Measurements from ENCODE around the gene PLK5.

The PLK5 gene

DNA sequence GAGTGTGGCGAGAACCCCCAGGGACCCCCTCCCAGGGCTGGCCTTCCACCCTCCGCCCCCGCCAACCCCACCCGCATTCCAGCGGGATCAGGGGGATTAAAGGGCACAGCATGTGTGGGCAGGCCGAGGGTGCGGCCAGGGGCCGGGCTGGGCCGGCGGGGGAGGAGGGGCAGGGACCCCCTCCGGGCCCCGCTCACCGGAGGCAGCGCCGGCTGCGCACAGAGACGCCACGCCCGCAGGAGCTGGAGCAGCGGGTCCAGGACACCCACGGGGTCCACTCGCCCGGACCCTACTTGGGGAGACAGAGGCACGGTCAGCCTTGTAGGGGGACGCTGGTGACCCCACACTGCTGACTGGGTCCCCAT is 13.5 kb upstream of the PLK5 start:
- Histone ChIP-seq H3K4me2 (ENCODE audit: low read depth, low read length, poor library complexity, severe bottlenecking) (no peak overlapping the region), H3K4me1 (ENCODE audit: insufficient read depth, low read length, poor library complexity, severe bottlenecking) (peaks cover 4% of the 10 kb centered on the region), H3K4me3 (ENCODE audit: low read length, poor library complexity, severe bottlenecking) (no peak overlapping the region), H3K36me3 (ENCODE audit: insufficient read depth, low read length) (no peaks in the 10 kb centered on the region), H3K9me2 (replicated peaks; ENCODE audit: low read depth, low read length) (no peaks in the 10 kb centered on the region), H3K9ac (ENCODE audit: low read depth, low read length, poor library complexity, severe bottlenecking) (no peak overlapping the region), H3K27me3 (ENCODE audit: insufficient read depth, low read length, poor library complexity, severe bottlenecking) (no peaks in the 10 kb centered on the region), H3F3A (ENCODE audit: low read depth) (0 out of 2 replicates have a peak, but pooled peaks cover 4% of the 10 kb centered on the region), H3K9me3 (ENCODE audit: insufficient read depth, low read depth, low read length) (no peaks in the 10 kb centered on the region), H2AFZ (ENCODE audit: low read length) (no peak overlapping the region), H4K20me1 (ENCODE audit: insufficient read depth, low read length, poor library complexity, severe bottlenecking) (no peaks in the 10 kb centered on the region), H3K79me2 (ENCODE audit: insufficient read depth, low read length) (no peaks in the 10 kb centered on the region)
- TF ChIP-seq EZH2phosphoT487 (IDR thresholded peaks at IDR 0.05; ENCODE audit: borderline replicate concordance): no peak
- TF ChIP-seq, protein P1, sequence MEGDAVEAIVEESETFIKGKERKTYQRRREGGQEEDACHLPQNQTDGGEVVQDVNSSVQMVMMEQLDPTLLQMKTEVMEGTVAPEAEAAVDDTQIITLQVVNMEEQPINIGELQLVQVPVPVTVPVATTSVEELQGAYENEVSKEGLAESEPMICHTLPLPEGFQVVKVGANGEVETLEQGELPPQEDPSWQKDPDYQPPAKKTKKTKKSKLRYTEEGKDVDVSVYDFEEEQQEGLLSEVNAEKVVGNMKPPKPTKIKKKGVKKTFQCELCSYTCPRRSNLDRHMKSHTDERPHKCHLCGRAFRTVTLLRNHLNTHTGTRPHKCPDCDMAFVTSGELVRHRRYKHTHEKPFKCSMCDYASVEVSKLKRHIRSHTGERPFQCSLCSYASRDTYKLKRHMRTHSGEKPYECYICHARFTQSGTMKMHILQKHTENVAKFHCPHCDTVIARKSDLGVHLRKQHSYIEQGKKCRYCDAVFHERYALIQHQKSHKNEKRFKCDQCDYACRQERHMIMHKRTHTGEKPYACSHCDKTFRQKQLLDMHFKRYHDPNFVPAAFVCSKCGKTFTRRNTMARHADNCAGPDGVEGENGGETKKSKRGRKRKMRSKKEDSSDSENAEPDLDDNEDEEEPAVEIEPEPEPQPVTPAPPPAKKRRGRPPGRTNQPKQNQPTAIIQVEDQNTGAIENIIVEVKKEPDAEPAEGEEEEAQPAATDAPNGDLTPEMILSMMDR (conservative IDR thresholded peaks at IDR 0.05; ENCODE audit: low read length): no peak

DNA sequence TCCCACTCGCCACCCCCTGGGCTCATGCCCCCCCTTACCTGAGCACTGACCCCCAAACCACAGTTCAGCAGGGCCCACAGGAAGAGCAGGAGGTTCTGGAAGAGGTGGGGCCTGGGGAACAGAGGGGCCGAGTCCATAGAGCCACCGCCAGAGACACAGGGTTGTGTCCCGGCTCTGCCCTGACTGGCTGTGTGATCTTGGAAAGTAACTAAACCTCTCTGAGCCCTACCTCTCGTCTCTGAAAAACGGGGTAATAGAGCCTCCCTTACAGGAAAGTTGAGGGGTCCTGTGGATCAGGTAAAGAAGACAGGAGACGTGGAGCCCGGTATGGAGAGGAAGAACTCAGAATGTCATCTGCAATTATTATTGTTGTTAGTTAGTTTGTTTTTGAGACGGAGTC is 13.1 kb upstream of the PLK5 start:
- Histone ChIP-seq H3K4me2 (ENCODE audit: low read depth, low read length, poor library complexity, severe bottlenecking) (no peak overlapping the region), H3K4me1 (ENCODE audit: insufficient read depth, low read length, poor library complexity, severe bottlenecking) (peaks cover 4% of the 10 kb centered on the region), H3K9me3 (ENCODE audit: insufficient read depth, low read depth, low read length) (no peaks in the 10 kb centered on the region), H4K20me1 (ENCODE audit: insufficient read depth, low read length, poor library complexity, severe bottlenecking) (no peaks in the 10 kb centered on the region), H3K36me3 (ENCODE audit: insufficient read depth, low read length) (no peaks in the 10 kb centered on the region), H3K4me3 (ENCODE audit: low read length, poor library complexity, severe bottlenecking) (no peak overlapping the region), H3K27me3 (ENCODE audit: insufficient read depth, low read length, poor library complexity, severe bottlenecking) (no peaks in the 10 kb centered on the region), H3K9ac (ENCODE audit: low read depth, low read length, poor library complexity, severe bottlenecking) (no peak overlapping the region), H2AFZ (ENCODE audit: low read length) (no peak overlapping the region), H3K79me2 (ENCODE audit: insufficient read depth, low read length) (no peaks in the 10 kb centered on the region), H3K9me2 (replicated peaks; ENCODE audit: low read depth, low read length) (no peaks in the 10 kb centered on the region), H3F3A (ENCODE audit: low read depth) (0 out of 2 replicates have a peak, but pooled peaks cover 4% of the 10 kb centered on the region)
- no peak for TF ChIP-seq EZH2phosphoT487 (IDR thresholded peaks at IDR 0.05; ENCODE audit: borderline replicate concordance)
- TF ChIP-seq, protein P1 (conservative IDR thresholded peaks at IDR 0.05; ENCODE audit: low read length): no peak

- TF ChIP-seq, protein P1 (conservative IDR thresholded peaks at IDR 0.05; ENCODE audit: low read length): no peak
- no peak for TF ChIP-seq EZH2phosphoT487 (IDR thresholded peaks at IDR 0.05; ENCODE audit: borderline replicate concordance)
- H3K4me2 ChIP-seq (ENCODE audit: low read depth, low read length, poor library complexity, severe bottlenecking): no peak overlapping the region
- no peaks in the 10 kb centered on the region for H4K20me1 ChIP-seq (ENCODE audit: insufficient read depth, low read length, poor library complexity, severe bottlenecking)
- H3K4me3 ChIP-seq (ENCODE audit: low read length, poor library complexity, severe bottlenecking): no peak overlapping the region
- no peaks in the 10 kb centered on the region for H3K36me3 ChIP-seq (ENCODE audit: insufficient read depth, low read length)
- no peak overlapping the region for H3K9ac ChIP-seq (ENCODE audit: low read depth, low read length, poor library complexity, severe bottlenecking)
- H3K4me1 ChIP-seq (ENCODE audit: insufficient read depth, low read length, poor library complexity, severe bottlenecking): peaks cover 4% of the 10 kb centered on the region
- H3K9me3 ChIP-seq (ENCODE audit: insufficient read depth, low read depth, low read length): no peaks in the 10 kb centered on the region
- H3K79me2 ChIP-seq (ENCODE audit: insufficient read depth, low read length): no peaks in the 10 kb centered on the region
- no peaks in the 10 kb centered on the region for H3K9me2 ChIP-seq (replicated peaks; ENCODE audit: low read depth, low read length)
- 0 out of 2 replicates have a peak, but pooled peaks cover 4% of the 10 kb centered on the region for H3F3A ChIP-seq (ENCODE audit: low read depth)
- no peak overlapping the region for H2AFZ ChIP-seq (ENCODE audit: low read length)
- H3K27me3 ChIP-seq (ENCODE audit: insufficient read depth, low read length, poor library complexity, severe bottlenecking): no peaks in the 10 kb centered on the region
Observed at GRCh38 chr19:1511318-1512317, 12.3 kb upstream of the PLK5 start.
